Stimulated activated CD8-positive, alpha-beta memory T cell treated with anti-CD3 and anti-CD28 coated beads, Interleukin-4, amount 100 ng/mL, for 1 hour (primary cell): ENCODE measurements around the gene RAMP1.

ENCODE experiments used
- DNase-seq, 2 donors: peaks; one replicate each; pipeline ENCODE4 v3.0.0-alpha.2; 2020; ENCODE audit warnings: low read depth in 2 of 2, low spot score in 1 of 2

The RAMP1 gene

DNA sequence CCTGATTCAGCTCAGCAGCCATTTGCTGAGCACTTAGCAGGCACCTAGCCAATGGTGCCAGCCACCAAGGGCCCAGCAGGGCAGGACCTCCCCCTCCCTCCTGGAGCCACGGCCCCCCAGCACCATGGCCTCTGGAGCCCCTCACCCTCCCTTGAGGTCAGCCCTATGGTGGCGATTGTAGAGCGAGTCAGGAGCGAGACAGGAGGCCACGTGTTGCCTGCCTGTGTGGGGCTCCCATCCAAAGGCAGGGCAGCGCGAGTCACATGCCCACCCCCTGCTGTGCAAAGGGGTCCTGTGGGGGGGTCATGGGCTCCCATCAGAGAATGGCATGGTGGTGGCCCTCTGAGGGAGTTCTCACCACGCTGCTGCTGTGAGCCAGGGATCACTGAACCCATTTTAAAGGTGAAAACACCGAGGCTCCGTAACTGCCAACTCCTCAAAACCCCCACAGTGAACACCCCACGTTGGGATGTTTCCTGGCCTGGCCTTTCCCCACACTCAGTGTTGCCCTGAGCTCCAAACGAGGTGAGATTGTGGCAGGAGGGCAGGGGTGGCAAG, 35.6 kb downstream of the RAMP1 start:
- DNase-seq: no peak

DNA sequence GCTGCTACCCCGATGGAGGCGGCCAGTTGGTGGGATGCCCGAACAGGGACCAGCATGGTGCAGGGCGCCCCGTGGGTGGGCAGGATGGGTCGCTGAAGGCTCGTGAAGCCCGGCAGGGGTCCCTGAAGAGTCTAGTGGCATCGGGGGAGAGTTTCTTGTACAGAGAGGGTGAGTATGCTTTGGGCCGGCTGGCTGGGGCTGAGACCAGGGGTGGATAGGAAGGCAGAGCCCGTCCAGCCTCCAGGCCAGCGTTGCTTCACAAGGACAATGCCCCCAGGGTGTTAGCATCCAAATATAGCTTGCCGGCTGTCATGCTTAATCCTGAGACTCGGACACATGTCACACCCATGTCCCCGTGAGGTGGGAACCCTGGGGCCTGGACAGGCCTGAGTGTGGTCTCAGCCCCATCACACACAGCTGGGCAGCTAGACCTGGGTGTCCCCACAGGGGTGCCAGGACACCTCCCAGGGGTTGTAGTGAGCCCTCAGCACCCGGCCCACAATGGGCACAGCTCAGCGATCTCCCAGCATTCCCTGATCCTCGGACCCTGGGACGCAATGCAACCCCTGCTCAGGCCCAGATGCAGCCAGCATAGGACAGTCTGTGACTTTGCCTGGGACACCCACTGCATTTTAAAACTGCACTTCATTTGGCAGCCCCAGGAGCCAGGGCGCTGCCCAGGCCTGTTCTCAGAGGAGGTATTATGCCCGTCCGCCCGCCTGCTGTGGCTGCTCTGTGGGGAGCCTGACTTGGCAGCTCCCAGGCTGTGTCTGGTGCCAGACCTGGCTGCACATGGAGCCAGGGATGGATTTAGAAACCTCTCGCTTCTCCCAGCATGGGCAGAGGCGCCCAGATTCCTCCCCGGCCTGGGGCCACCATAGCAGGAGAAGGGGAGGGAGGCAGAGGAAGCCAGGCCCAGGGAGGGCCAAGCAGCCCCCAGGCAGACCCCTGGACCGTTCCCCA, 36.4 kb downstream of the RAMP1 start:
- no peak for DNase-seq

DNA sequence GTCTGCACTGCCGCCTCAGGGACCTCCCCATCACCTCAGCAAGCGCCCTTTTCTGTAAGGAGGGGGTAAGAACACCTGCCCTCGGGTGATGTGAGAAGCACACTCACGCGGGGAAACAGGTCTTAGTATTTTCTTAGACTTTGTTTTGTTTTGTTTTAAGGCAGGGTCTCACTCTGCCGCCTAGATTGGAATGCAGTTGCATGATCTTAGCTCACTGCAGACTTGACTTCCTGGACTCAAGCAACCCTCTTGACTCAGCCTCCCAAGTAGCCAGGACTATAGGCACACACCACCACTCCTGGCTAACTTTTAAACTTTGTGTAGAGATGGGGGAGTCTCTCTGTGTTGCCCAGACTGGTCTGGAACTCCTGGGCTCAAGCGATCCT, 37.1 kb downstream of the RAMP1 start:
- DNase-seq: no peak

DNA sequence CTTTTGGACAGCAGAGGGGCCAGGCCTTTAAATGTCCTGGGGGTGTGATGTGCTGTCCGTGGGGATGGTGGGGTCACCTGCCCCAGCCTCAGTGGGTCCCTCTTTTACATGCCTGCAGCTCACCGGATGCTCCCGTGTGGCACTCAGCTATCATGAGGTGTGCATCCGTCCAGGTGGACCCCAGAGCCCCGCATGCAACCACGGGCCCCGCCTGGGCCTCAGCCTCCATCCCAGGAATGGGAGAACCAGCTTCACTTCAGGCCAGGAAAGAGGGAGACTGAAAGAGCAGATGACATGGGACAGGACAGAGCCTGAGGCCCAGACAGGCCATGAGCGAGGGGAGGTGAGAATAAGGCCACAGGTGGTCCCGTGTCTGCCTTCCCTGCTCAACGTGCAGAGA, 37.5 kb downstream of the RAMP1 start:
- DNase-seq: no peak

DNA sequence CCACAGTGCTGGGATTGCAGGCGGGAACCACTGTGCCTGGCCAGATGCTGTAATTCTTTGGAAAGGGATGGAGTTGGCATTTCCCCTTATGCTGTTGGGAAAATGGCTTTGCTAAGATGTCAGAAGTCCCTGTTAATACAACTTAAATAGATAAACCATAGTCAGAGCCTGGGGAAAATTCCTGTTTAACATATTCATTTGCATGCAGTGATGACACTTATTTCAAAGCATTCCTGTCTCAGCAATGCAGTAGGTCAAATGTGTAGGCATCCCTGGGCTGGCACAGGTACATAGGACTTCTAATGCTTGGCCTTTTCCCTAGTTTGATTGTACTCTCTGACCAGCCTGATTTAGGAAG, 38.6 kb downstream of the RAMP1 start:
- no peak for DNase-seq

DNA sequence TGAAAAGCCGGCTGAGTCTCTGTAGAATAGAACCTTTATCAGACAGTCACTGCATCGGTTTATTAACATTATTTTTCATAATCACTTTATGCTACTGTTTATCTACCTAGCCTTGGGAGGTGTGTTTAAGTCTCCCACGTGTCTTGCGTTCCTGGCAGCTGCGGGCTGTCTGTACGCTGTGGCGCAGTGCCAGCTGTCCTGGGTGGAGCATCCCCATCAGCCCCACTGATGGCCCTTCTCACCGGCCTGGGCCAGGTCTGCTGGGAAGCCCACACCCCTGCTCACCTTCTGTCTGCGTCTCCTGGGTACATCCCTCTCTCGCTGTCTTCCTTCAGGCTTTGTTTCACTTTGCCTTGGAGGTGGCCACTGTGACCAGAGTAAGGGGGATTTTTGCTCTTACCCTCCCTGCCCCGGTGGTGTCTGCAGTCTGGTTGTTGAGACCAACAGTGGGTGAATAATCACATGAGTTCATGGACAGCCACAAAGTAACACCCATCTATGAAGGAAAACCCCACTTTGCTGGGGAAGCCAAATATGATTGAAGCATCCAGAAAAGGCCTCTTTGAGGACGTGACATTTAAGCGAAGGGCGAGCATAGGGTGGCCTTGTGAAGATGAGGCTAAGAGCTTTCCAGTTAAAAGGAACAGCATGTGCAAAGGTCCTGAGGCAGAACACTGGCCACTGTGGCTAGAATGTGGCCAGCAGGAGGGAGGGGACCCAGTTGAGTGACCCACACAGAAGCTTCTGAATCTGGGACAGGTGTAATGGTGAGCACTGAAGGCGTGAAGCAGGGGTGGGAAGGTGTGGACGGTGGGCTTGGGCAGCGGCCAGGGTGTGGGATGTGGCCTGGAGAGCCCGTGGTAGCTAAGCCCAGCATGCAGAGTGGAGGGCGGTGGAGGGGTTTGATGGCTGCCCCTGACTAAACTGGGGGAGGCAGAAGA, 41.7 kb downstream of the RAMP1 start:
- no peak for DNase-seq

DNA sequence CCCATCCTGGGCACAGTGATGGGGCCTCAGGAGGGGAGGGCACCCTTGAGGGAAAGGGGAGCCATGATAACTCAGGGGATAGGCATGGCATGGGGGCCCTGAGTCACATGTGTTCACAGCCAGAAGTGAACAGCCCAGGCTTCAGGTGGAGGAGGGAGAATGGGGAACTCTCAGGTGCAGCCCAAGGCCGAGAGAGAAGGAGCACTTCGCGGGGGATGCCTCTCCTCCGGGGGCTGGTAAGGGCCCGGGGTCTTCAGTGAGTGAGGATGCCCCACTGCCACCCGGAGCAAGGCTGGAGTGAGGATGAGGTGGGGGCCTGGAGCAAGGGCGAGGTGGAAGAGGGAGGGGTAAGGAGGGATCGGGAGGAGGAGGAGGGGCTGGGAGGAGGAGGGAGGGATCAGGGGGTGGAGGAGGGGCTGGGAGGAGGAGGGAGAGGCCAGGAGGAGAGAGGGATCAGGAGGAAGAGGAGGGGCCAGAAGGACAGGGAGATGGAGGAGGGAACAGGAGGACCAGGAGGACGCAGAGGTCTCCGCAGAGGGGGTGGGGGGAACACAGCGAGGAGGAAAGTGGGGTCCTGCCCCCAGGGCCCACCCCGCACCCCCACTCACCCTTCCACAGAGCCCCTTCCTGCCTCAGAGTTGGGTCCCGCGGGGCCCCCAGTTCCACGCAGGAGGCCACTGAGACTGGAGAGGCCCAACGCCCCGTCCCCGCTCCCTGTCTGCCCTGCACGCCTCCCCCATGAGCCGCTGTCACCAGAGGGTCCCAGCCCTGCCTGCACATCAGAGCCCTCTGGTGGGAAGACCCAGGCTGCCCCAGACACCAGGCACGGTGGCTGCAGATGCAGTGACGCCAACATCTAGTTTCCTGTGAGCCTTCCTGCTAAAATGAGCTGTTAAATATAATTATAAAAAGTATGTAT, 42.8 kb downstream of the RAMP1 start:
- DNase-seq: no peak

DNA sequence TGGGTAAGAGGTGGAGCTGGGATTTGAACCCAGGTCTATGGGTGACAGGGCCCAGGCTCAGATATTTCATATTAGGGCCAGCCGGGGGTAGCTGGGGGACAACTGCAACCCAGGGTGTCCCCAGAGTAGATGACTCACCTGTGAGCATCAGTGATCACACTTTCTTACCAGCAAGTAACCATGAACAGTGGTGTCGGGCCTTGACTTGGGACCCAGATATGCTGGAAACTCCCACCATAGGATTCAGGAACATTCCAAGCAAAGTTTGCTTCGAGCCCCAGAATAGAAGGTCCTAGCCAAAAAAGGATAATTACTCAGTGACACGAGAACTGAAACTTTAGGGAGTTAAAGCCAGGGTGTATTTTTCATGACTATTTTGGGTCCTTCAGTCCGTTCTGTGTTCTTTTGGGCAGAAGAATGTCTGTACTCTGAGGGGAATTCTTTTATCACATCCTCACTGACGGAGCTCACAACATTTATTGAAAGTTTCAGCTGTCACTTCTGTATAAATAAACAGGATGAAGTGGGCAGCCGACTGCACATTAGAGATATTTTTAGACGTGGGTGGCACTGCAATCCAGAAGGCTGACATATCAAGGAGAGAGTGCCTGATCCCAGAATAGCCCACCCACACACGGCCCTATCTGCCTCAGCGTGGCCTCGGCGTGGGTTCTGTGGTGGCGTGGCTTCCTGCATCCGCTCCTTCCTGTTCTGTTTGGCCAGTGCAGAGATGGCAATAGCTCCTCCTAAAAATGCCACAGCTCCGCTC, 45.6 kb downstream of the RAMP1 start:
- DNase-seq: no peak

DNA sequence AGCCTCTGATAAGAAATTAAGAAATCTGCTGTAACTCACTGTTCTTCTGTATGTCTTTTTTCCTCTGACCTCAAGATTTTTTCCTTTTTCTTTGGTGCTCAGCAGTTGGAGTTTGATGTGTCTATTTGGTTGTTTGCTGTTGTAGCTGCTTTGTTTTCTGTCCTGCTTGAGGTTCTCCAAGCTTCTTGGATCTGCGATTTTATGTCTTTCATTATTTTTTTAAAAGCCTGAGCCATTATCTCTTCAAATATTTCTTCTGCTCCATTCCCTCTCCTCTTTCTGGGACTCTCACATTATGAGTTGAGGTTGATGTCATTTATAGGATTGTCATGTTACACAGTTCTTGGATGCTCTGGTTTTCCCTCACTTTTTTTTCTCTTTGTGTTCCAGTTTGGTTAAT, 47.7 kb downstream of the RAMP1 start:
- DNase-seq: no peak

DNA sequence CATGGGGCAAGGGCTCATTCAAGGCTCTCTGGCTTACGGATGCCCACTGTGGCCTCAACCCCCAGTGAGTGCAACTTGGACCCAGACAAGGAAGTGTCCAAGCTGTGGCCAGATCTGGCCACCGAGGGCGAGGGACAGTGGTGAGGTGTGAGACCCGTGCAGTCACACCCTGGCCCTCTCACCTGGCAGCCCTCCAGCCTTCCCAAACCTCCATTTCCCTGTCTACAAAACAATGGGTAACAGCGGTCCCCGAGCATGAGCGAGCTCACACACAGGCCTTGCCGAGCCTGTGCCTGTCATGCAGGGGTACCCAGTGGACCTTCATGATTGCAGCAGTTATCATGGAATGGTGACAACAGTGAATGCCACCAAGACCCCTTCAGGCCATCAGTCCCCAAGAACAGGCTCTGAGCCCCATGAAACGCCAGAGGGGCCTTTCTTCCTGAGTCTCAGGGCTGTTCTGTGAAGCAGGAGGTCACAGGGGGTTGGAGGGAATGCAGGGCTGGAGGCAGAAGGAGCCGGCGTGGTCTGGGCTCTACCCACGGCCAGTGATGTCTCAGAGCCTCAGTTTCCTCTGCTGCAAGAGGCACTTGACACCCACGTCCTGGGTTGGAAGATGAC, 49.8 kb downstream of the RAMP1 start:
- DNase-seq: no peak

DNA sequence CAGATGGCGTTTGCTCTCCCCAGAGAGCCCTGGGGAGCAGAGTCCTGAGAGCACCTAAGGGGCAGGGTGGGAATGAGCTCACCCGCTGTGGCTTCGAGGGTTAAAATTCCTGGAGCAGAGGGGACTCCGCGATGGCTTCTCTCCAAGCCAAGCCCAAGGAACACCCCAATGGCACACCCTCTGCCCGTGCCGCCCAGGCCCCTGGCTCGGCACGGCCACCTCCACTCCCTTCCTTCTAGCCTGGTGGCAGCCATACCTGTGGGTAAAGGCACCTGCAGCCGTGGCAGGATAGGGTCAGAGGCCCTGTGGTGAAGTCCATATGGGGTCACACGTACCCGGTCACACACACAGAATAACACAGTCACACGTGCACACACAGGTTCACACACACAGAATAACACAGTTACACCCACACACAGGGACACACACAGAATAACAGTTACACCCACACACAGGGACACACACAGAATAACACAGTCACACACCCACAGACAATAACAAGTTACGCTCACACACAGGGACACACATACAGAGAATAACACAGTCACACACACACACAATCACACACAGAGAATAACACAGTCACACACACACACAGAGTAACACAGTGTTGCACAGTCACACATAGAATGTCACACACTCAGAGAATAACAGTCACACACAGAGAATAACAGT, 50.5 kb downstream of the RAMP1 start:
- DNase-seq: no peak

DNA sequence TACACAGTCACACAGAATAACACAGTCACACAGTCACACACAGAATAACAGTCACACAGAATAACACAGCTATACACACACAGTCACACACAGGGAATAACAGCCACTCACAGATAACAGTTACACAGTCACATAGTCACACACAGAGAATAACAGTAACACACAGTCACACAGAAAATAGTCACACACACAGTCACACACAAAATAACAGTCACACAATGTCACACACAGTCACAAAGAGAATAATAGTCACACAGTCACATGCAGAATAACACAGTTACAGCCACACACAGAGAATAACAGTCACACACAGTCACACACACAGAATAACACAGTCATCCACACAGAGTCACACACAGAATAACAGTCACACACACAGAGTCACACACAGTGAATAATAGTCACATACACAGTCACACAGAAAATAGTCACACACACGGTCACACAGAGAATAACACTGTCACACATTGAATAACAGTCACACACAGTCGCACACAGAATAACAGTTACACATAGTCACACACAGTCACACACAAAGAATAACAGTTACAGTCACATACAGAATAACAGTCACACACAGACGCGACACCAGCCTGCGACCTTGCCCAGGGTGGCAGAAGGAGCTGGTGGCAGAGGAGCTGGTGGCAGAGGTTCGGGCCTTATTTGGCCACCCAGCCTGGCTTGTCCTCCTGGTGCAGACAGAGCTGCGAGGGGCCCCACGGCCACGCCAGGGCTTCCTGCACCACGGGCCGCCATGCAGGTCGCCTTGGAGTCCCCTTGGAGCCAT, 51.3 kb downstream of the RAMP1 start:
- DNase-seq: no peak

DNA sequence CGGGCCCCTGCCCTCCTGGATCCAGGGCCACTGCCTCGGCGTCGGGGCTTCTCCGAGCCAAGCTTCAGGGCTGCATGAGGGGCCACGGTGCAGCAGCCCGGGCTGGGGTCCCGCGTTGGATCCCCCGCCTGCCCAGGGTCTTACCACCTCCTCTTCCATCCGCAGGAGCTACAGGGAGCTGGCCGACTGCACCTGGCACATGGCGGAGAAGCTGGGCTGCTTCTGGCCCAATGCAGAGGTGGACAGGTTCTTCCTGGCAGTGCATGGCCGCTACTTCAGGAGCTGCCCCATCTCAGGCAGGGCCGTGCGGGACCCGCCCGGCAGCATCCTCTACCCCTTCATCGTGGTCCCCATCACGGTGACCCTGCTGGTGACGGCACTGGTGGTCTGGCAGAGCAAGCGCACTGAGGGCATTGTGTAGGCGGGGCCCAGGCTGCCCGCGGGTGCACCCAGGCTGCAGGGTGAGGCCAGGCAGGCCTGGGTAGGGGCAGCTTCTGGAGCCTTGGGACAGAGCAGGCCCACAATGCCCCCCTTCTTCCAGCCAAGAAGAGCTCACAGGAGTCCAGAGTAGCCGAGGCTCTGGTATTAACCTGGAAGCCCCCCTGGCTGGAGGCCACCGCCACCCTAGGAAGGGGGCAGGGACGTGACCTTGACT, 52.1 kb downstream of the RAMP1 start:
- DNase-seq: no peak

DNA sequence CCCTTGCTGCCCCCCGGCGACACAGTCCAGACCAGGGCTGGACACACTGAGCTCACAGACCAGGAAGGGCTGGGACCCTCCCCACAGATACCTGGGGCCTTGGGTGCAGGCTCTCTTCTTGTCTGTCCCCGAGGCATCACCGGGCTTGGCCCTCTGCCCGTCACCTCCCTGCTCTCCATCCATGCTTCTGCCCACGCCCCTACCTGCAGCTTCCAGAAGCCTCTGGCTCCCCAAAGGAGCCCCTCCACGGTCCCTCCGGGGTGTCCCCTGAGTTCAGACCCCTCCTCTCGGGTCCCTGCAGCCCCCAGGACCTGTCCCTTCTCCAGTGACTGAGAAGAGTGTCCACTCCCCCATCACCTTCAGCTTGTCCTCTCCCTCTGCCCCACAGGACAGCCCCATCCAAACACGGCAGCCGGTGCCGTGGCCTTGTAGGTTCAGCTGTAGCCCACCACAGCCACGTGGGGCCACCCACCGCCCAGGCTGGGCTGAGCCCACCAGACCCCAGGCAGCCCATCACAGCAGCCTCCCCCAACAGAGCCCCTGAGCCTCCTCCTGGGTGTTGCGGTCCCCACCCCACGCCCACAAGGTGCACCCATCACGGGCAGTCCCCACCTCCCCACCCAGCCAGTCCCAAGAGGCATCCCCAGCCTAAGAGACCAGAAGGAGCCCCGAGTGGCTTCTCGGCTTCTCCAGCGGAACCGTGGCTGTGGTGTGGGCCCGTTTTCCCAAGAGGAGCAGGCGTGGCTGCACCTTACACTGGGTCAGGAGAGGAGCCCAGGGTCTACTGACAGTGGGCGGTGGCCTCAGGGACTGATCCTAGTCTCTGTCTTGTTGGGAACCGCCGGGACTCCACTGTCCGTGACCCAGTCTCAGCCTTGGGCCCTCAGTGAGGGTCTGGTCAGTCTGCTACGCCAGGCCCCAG, 53.1 kb downstream of the RAMP1 start:
- DNase-seq: no peak

DNA sequence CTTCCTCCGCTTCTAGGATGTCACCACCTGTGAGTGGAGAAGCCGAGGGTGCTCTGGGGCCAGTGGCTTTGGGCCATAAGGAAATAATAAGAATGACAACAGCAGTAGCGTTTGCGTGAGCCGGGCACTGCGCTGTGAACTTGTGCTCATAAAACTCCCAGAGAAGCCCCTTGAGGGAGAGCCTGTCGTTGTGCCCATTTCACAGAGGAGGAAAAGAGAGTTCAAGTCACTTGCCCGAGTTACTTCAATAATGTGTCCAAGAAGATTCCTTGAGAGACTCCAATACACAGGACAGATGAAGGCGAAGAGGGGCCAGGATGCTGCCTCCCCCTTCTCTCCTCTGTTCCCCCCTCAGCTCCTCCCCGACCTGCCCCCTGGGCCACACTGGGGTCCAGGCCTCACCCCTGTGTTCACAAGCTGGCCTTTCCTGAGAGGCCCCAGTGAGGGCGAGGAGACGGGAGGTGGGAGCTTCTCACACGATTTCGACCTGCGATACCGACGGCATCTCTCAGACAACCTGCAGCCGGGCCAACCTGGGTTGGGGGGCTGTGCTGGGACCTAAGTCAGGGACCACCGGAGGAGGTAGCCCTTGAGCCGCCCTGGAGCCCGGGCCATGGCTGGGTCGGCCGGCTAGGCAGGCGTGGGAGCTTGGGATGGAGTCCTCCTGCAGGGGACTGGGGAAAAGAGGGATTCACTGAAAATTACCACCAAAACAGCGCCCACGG, 53.9 kb downstream of the RAMP1 start:
- no peak for DNase-seq

DNA sequence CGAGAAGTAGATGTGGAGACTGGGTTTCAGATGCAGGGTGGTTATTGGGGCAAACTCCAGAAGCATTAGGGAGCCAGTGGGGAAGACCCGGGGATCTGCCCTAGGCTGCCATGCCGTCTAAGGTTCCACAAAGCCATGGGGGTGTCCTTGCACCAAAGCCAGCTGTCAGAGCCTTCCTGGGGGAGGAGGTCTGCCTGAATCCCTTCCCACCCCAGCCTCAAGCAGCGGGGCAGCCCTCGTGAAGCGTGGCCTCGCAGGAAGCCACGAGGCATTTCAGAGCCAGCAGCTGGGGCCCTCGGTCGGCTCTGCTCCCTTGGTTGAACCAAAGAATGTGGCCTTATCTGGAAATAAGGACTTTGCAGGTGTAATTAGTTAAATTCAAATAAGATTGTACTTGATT, 56.2 kb downstream of the RAMP1 start:
- no peak for DNase-seq
